ENCODE measurements around the gene SLC25A27.
"Not testable (repeated sequence)": the region's sequence is repeated elsewhere in the genome, so short reads cannot be mapped to it uniquely, and the experiment has no call there.

The SLC25A27 gene

GRCh38 chr6:46652603-46653438, at the start of gene SLC25A27, which contains the start of gene CYP39A1:
Gene SLC25A27, plus strand, starts transcription at chr6:46652975. Its CDS starts 218 bp downstream, at chr6:46653193.
Gene CYP39A1, minus strand, starts transcription at chr6:46652818. Its CDS starts 236 bp downstream, at chr6:46652582.
- peak; percentile 80 for DNase-seq (ENCODE audit: low spot score)

- DNase-seq (ENCODE audit: low spot score), result no peak
Observed at GRCh38 chr6:46605091-46605797, 47.5 kb upstream of the SLC25A27 start.

DNA sequence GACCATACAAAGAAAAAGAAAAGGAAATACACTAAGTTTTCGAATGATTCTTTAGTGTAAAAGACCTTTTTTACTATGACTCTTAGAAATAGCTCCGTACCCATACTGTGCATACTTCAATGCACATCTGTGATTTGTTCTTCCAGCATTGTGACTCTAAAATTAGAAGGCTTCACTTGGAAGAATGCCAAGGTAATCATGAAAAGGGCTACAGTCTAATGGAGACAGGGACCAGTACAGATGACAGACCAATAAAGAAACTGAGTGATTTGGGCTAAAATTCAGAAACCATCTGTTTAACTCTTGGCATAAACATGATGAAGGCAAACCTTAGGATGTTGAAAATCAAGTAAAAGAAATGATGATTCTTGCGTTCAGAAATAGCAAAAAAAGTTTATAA, 46.4 kb upstream of the SLC25A27 start:
- DNase-seq (ENCODE audit: low spot score), result no peak

GRCh38 chr6:46610862-46611553, 41.8 kb upstream of the SLC25A27 start:
- no peak for DNase-seq (ENCODE audit: low spot score)

- DNase-seq (ENCODE audit: low spot score), result no peak
Observed at GRCh38 chr6:46612645-46613044, 40.1 kb upstream of the SLC25A27 start.

DNA sequence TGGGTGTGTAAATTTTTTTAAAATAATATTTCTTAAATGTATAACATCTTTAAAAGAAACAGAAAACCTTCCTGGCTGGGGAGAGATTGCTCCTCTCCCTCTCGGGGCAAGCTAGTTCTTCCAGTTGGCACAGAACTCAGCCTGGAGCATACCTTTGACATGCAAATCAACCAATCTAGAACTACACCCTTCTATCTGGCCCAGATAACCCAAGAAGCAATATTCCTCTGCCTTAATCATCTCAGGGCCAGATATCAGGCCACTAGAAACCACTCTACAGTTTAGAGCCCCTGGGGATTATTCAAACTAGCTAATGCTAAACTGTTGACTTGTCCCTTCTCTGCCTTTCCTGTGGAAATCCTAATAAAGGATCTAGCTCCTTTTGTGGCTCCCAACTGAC, 34.0 kb upstream of the SLC25A27 start:
- no peak for DNase-seq (ENCODE audit: low spot score)

GRCh38 chr6:46626228-46626909, 26.4 kb upstream of the SLC25A27 start:
- peak; percentile 67 for DNase-seq (ENCODE audit: low spot score)

- no peak for DNase-seq (ENCODE audit: low spot score)
Observed at GRCh38 chr6:46626976-46627375, 25.8 kb upstream of the SLC25A27 start.

- no peak for DNase-seq (ENCODE audit: low spot score)
Observed at GRCh38 chr6:46628498-46628897, 24.3 kb upstream of the SLC25A27 start.

GRCh38 chr6:46628976-46629375, 23.8 kb upstream of the SLC25A27 start:
- no peak for DNase-seq (ENCODE audit: low spot score)

GRCh38 chr6:46629691-46630090, 23.1 kb upstream of the SLC25A27 start:
- DNase-seq (ENCODE audit: low spot score), result no peak

DNA sequence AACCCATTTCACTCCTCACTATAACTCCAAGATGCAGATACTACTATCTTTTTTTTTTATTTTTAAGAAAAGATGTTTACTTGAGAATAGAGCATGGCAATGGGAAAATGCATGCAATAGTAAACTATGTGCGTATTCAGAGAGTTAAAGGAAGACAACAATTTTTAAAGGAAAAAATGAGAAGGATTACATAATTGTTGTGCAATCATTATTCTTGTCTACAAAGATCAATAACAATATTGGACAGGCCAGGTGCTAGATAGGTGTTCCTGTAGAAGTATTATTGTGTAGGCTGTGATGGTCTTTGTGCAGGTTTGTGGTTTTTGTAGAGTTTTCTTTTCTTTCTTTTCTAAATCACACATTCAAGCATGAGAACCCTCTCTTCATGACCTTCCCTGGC, 20.7 kb upstream of the SLC25A27 start:
- no peak for DNase-seq (ENCODE audit: low spot score)

- DNase-seq (ENCODE audit: low spot score), result no peak
Observed at GRCh38 chr6:46635462-46635861, 17.3 kb upstream of the SLC25A27 start.

DNA sequence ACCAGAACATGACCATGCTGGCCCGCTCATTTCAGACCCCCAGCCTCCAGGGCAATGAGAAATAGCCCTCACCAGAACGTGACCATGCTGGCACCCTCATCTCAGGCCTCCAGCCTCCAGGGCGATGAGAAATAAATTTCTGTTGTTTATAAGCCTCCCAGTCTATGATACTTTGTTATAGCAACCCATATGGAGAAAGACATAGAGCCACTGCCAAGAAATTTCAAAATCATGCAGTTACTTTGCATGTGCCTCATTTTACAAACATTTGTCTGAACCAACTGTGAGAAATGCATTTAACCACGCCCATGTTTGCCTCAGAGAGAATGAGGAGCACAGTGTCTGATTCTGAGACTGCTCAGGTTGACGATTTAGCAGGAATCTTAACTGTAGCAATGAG, 15.6 kb upstream of the SLC25A27 start:
- DNase-seq (ENCODE audit: low spot score), result peak; percentile 25

DNA sequence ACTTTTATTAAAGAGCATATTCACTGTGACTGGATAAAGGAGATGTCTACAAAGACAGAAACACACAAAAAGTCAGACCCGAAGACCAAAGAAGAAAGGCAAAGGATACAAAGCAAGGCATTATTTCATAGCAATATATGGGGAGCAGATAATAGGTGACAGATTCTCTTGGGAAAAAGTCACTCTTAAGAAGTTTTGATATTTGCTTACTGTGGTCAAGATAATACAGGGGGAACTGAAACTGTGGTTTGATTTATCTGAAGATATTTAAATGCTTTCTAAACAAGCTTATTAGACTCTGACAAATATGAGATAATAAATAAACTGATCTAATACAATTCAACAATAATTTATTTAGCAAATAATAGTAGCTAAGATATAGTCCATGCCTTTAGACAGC, 14.8 kb upstream of the SLC25A27 start:
- peak; percentile 35 for DNase-seq (ENCODE audit: low spot score)

DNA sequence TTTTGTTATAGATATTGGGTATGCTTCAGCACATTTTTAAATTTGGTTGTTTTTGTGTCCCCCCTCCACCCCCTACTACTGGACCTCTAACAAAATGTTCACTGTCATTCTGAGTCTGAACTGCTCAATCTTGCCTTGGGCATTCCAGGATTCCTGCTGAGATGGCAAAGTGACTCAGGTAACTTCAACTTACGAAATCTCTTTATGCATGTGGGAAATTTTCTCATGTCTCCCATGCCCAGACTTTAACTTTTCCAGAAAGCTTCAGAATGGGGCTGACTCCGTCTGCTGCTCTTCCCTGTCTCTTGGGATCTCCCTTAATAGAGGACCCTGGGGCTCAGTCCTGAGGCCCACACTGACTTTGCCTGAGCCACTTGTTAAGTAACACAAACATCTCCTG, 14.1 kb upstream of the SLC25A27 start:
- no peak for DNase-seq (ENCODE audit: low spot score)

DNA sequence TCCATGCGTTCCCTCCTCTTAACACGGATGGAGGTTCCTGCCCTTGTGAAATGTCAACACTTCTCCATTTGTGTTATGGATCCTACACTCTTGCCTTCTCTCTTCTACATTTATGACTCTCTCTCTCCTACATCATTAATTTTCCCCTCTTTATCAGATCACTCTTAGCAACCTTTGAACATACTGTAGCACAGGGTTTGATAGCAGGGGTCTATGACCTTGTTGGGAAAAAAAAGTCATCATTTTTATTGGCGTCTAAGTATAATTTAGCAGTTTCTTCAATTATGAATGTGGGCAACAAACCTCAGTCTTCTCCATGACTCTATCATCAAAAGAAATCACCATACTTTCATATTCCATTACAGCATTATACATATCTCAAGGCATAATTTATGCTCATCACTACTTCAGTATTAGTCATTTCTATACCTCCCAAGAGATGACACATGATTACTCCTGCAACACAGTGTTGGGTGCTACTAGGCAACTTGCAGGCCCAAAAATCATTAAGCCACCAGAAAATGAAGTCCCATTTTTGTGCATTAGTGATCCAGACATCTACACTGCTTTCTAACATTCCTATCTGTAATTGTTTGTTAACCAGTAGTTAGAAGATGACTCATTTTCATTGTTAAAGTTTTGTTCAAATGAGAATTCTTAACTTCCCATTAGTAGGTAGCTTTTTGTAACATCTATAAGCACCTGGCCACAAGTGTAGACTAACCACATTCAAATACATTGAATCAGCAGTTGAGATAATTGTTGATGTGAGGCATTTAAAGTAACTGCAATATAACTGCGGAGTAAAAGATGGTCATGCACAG, 9.6 kb upstream of the SLC25A27 start:
- no peak for DNase-seq (ENCODE audit: low spot score)

DNA sequence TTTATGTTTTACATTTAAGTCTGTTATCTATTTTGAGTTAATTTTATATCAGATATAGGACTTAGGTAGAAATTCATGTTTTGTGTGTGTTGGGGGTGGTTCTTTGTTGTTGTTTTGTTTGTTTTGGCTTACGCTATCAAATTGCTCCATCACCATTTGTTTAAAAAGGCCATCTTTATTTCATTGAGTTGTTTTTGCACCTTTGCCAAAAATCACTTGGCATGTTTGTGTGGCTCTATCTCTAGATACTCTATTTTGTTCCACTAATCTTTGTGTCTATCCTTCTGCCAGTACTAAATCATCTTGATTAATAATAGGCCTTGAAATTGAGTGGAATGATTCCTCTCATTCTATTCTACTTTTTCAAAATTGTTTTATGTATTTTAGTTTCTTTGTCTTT, 7.5 kb upstream of the SLC25A27 start:
- DNase-seq (ENCODE audit: low spot score), result no peak

- DNase-seq (ENCODE audit: low spot score), result not testable (repeated sequence)
Observed at GRCh38 chr6:46648108-46648507, 4.7 kb upstream of the SLC25A27 start.

DNA sequence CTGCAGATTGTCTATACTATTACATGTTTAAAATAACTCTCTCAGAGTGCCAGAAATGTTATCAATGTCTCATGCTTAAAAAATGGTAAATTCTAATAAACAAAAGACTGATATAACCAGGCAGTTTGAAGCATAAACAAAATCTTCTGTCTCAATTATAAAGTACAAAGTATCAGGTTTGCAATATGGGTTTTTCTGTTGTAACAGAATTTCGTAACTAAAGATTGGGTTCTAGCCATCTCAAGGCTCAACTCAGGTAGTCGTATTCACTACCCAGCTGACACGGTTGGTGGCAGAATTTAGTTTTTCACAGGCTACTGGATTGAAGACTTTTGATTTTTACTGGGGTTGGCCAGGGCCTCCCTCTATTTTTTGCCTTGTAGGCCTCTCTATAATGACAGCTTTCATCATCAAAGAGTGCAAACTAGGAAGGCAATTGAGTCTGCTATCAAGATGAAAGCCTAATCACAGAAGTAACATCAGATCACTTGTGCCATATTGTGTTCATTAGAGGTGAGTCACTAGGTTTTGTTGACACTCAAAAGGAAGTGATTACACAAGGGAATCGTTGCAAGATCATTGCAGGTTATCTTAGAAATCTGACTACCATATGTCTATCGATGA, 3.8 kb upstream of the SLC25A27 start:
- no peak for DNase-seq (ENCODE audit: low spot score)

GRCh38 chr6:46651006-46651405, 1.8 kb upstream of the SLC25A27 start:
- no peak for DNase-seq (ENCODE audit: low spot score)
